Psoas muscle (tissue), 8 donors: ENCODE data around the gene ZNF532. TPM values are rescaled to one million over a fixed set of nuclear protein-coding genes. Genes with fewer than 3 reads are reported as not detected.

ENCODE experiments used
- ATAC-seq, 4 donors: fragments of 200-7000 bp; cut with Tn5 transposase; one replicate each; pipeline ENCODE4 v1.9.1; 2020; ENCODE audit warnings: moderate library complexity in 3 of 4, mild to moderate bottlenecking in 2 of 4
- DNase-seq, 2 donors: peaks; one replicate each; pipeline ENCODE4 v3.0.0-alpha.2; 2020
- H3K27ac ChIP-seq: fragments of 200-600 bp; one replicate; pipeline ENCODE4 v1.8.0; 2022
- H3K27me3 ChIP-seq, 3 donors: fragments of 200-600 bp in 1 of 3; one replicate each; pipeline versions ENCODE4 v1.6.1 to v1.8.0; 2013 to 2022; ENCODE audit warnings: low read length in 2 of 3, mild to moderate bottlenecking in 2 of 3, moderate library complexity in 1 of 3; ENCODE audit not compliant: insufficient read depth in 3 of 3
- H3K36me3 ChIP-seq, 2 donors: fragments of 200-600 bp in 1 of 2; one replicate each; pipeline versions ENCODE4 v1.6.1 to v1.8.0; 2013 to 2022; ENCODE audit warnings: low read depth in 1 of 2, mild to moderate bottlenecking in 1 of 2, moderate library complexity in 1 of 2; ENCODE audit not compliant: insufficient read depth in 1 of 2
- H3K4me1 ChIP-seq: fragments of 200-600 bp; one replicate; pipeline ENCODE4 v1.8.0; 2022
- H3K4me3 ChIP-seq: fragments of 200-600 bp; one replicate; pipeline ENCODE4 v1.8.0; 2022; ENCODE audit warnings: mild to moderate bottlenecking
- H3K9me3 ChIP-seq: fragments of 200-600 bp; one replicate; pipeline ENCODE4 v1.8.0; 2022
- CTCF ChIP-seq: fragments of 200-600 bp; IDR thresholded peaks from one replicate; pipeline ENCODE4 v1.8.0; 2022; ENCODE audit warnings: antibody characterized with exemption
- WGBS, 3 donors: extraction: QIAGEN DNeasy Blood & Tissue Kit; methylation state at CpG; one replicate each; pipeline versions ENCODE4 v1.1.6 to v1.1.7; 2013; 5-methylcytosine and 5-hydroxymethylcytosine counted together
- intact Hi-C, 2 donors: fragments of 100-400 bp; cut with DNase I; formaldehyde crosslinking; loops; one replicate each; pipeline versions ENCODE4 v1.11.0 to v1.14.2; 2022
- polyA plus RNA-seq, 3 donors: library from polyadenylated mRNA; stranded (reverse); fragments of 200-250 nt; gene quantifications; one replicate each; pipeline ENCODE4 v1.2.3, GENCODE V29; 2013
- total RNA-seq, 4 donors: library from RNA; stranded (reverse); fragmentation: NEBNext Ultra II Directional in 2 of 4; extraction: Animal tissue kit (Norgen Biotek cat#: 25700) in 2 of 4; gene quantifications; one replicate each; pipeline versions ENCODE4 v1.2.1 to v1.2.4, GENCODE V29; 2021 to 2023
- donor health status: healthy with polysubstance abuse.
- donor health status: DM: no; HTN: no; CAD: no; lungs with moderate emphysema.
- donor health status: Bipolar disorder and iron deficiency.
- donor health status: healthy.
- donor health status: DM: yes; HTN: yes; CAD: no.
- donor health status: DM: no; HTN: no; CAD: no.
- donor health status: DM: no; HTN: no; CAD: no.
- donor health status: DM: yes; HTN: yes; CAD: no.

Gene ZNF532
- total and polyA plus RNA-seq, 7 donors = 13.6 to 105 (median 68.8) TPM

- no peak for DNase-seq
- 97 to 100% (median 99%) methylated on average over 7 of the region's 7 CpGs for WGBS, 3 donors
- Histone ChIP-seq H3K9me3 (no peaks in the 10 kb centered on the region), H3K4me3 (no peak overlapping the region), H3K27me3 (no peaks in the 10 kb centered on the region), H3K36me3 (peaks cover 7 to 47% of the 10 kb centered on the region in 2 donors), H3K4me1 (peaks cover 8% of the 10 kb centered on the region), H3K27ac (no peak overlapping the region)
- ATAC-seq = no peak
- intact Hi-C loops = loop anchor here in 1 of 2 donors (5.0 to 10.0 kb wide), 2 partner anchors 34 to 53 kb away; no protein-coding TSS in a partner anchor
- no peak for TF ChIP-seq CTCF
Observed at GRCh38 chr18:58901783-58902182, 37.1 kb downstream of the ZNF532 start.

GRCh38 chr18:58902961-58903360, 38.3 kb downstream of the ZNF532 start:
- Histone ChIP-seq H3K36me3 (peaks cover 7 to 50% of the 10 kb centered on the region in 2 donors), H3K4me3 (no peak overlapping the region), H3K9me3 (no peaks in the 10 kb centered on the region), H3K27ac (no peak overlapping the region), H3K4me1 (peaks cover 11% of the 10 kb centered on the region), H3K27me3 (no peaks in the 10 kb centered on the region)
- WGBS, 3 donors = 89 to 96% (median 90%) methylated on average over 5 of the region's 5 CpGs
- intact Hi-C loops = loop anchor here in 1 of 2 donors (5.0 to 10.0 kb wide), 2 partner anchors 36 to 52 kb away; no protein-coding TSS in a partner anchor
- no peak for TF ChIP-seq CTCF
- DNase-seq = no peak
- no peak for ATAC-seq

GRCh38 chr18:58903533-58903932, 38.9 kb downstream of the ZNF532 start:
- no peak overlapping the region for H3K27ac ChIP-seq
- TF ChIP-seq CTCF = no peak
- no peaks in the 10 kb centered on the region for H3K27me3 ChIP-seq
- peaks cover 7 to 44% of the 10 kb centered on the region in 2 donors for H3K36me3 ChIP-seq
- H3K4me1 ChIP-seq = peaks cover 17% of the 10 kb centered on the region
- DNase-seq = no peak
- H3K9me3 ChIP-seq = no peaks in the 10 kb centered on the region
- intact Hi-C loops = loop anchor here in 1 of 2 donors (5.0 to 10.0 kb wide), 2 partner anchors 36 to 51 kb away; no protein-coding TSS in a partner anchor
- WGBS, 3 donors = 95 to 96% (median 95%) methylated on average over 7 of the region's 7 CpGs
- ATAC-seq = no peak
- H3K4me3 ChIP-seq = no peak overlapping the region

GRCh38 chr18:58905777-58906428, 41.2 kb downstream of the ZNF532 start:
- peaks cover 7 to 26% of the 10 kb centered on the region in 2 donors for H3K36me3 ChIP-seq
- ATAC-seq = peak in 3 of 4 donors; percentile 28 to 33 (median 31)
- no peak for DNase-seq
- H3K4me1 ChIP-seq = peaks cover 29% of the 10 kb centered on the region
- H3K4me3 ChIP-seq = no peak overlapping the region
- 74 to 94% (median 83%) methylated on average over 10 of the region's 10 CpGs for WGBS, 3 donors
- intact Hi-C loops = loop anchor here in 1 of 2 donors (10.0 kb wide), 1 partner anchor 49 kb away; no protein-coding TSS in a partner anchor
- H3K27ac ChIP-seq = no peak overlapping the region
- H3K9me3 ChIP-seq = no peaks in the 10 kb centered on the region
- TF ChIP-seq CTCF = no peak
- H3K27me3 ChIP-seq = no peaks in the 10 kb centered on the region
